ENCODE data around the gene IZUMO4. TPM values are rescaled to one million over a fixed set of nuclear protein-coding genes. Genes with fewer than 3 reads are reported as not detected.

Gene IZUMO4
- total RNA-seq, 2 experiments from 2014 or later: 15.2 to 16.6 TPM

DNA sequence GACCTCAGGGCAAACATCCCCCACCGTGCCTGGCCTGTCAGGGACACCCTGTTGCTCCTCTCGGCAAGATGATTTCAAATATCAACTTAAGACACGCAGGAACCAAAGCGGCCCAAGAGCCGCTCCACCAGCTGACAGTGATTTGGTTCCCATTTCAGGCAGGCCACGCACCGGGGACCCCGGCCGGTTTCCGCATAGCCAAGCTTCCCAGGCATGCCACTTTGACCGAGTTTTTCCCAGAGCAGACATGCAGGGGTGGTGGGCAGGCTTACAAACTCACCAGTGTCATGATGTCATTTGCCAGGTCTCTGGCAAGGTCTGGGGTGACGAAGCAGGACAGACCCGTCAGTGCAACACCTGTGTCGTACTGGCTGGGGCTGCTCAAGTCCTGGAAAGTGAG, 35.5 kb downstream of the IZUMO4 start:
- no peak for DNase-seq
- ATAC-seq: no peak
- Mint-ChIP-seq H3K27ac (no peak overlapping the region), H3K9me3 (ENCODE audit: low read depth) (no peaks in the 10 kb centered on the region), H3K36me3 (ENCODE audit: low read depth) (peaks cover 8% of the 10 kb centered on the region), H3K4me3 (no peak overlapping the region), H3K27me3 (no peaks in the 10 kb centered on the region), H3K4me1 (no peaks in the 10 kb centered on the region)
- POLR2A ChIA-PET: no interaction called here
- intact Hi-C loops (cut with DNase I, micrococcal nuclease): no loop called here
- CTCF ChIA-PET: no interaction called here

DNA sequence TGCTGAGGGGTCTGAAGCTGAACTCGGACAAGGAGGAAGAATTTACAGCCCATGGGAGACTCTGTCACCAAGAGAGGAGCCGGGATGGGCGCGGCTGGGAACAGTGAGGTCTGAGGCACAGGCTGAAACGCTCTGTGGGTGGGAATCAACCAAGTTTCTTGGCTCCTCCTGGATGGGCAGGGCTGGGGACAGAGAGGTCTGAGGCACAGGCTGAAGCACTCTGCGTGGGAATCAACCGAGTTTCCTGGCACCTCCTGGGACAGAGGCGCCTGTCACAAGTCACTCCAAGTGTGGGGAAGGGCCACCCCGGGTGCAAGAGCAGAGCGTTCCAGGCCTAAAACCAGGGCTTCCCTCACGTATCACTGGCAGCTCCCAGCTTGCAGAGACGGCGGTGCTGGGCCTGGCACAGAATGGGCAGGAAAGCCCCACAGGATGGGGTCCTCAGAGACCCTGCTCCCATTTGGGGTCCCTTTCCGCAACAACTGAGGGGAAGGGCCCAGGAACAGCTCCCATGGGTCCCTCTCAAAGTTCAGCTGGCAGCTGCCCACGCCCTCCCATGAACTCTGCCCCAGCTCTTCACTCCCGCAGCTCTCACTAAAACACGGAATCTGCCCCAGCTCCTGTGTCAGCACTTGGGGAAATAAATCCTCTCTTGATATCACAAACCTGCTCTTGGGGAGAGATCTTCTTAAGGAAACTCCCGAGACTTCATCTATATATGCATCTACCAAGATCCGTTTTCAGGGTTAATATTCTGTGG, 36.2 kb downstream of the IZUMO4 start:
- intact Hi-C loops (cut with DNase I, micrococcal nuclease): no loop called here
- Mint-ChIP-seq H3K4me1 (no peaks in the 10 kb centered on the region), H3K27ac (no peak overlapping the region), H3K27me3 (no peaks in the 10 kb centered on the region), H3K4me3 (no peak overlapping the region), H3K9me3 (ENCODE audit: low read depth) (no peaks in the 10 kb centered on the region), H3K36me3 (ENCODE audit: low read depth) (peaks cover 9% of the 10 kb centered on the region)
- ChIA-PET POLR2A (no interaction called here), CTCF (interaction anchor here (0.6 to 0.9 kb wide), 2 partner anchors 9 to 853 kb away, joined by 3 to 4 read pairs; no protein-coding TSS in a partner anchor)
- no peak for ATAC-seq
- no peak for DNase-seq

DNA sequence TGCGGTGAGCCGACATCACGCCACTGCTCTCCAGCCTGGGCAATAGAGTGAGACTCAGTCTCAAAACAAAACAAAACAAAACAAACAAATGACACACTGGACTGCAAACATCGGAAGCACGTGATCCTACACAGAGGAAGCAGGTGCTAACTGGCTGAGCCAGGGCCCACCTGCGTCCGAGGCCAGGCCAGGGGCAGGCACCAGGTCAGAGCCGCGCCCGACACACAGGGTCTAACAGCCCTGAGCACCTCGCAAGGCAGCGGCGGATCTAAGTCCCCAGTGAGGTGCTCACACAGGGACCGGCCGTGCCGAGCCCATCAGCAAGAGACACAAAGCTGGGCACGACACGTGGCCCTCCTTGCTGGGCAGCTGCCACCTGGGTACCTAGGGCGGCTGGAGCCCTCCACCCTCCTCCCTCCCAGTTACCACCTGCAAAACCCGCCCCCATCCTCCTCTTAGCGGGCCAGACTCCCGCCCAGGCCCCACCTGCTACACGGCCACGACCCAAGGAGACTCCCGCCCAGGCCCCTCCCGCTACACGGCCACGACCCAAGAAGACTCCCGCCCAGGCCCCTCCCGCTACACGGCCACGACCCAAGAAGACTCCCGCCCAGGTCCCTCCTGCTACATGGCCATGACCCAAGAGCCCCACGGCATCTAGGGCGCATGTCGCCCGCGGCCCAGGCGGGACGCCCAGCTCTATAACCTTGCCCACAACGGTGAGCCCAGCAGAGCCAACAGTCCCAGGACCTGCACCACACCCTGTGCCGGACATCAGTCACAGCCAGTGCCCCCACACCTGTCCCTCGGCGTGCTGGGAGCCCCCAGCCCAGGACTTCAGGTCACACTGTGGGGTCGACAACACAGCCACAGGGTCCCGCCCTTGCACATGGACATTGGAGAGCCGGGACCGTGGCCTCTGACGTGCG, 39.0 kb downstream of the IZUMO4 start:
- Mint-ChIP-seq H3K27me3 (no peaks in the 10 kb centered on the region), H3K4me1 (no peaks in the 10 kb centered on the region), H3K27ac (no peak overlapping the region), H3K9me3 (ENCODE audit: low read depth) (no peaks in the 10 kb centered on the region), H3K36me3 (ENCODE audit: low read depth) (peaks cover 11% of the 10 kb centered on the region), H3K4me3 (no peak overlapping the region)
- DNase-seq: no peak
- intact Hi-C loops (cut with DNase I, micrococcal nuclease): no loop called here
- POLR2A ChIA-PET: no interaction called here
- CTCF ChIA-PET: no interaction called here
- no peak for ATAC-seq

DNA sequence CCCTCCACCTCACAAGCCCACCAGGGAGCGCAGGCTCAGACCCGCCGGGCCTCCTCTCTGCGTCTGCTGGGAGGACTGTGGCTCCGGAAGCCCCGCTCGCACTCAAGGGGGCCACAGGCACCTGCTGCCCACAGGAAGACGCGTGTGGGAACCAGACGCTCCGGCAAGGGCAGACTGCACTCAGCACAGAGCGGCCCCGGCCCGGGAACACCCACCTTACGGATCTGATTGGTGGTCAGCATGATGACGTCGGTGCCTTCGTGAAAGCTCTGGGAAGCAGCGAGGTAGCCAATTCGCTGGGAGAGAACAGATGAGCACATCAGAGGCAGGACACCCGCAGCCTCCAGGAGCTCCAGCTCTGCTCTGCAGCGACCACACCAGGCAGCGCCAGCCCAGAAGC, 40.1 kb downstream of the IZUMO4 start:
- Mint-ChIP-seq H3K4me1 (no peaks in the 10 kb centered on the region), H3K27ac (no peak overlapping the region), H3K27me3 (no peaks in the 10 kb centered on the region), H3K9me3 (ENCODE audit: low read depth) (no peaks in the 10 kb centered on the region), H3K36me3 (ENCODE audit: low read depth) (peaks cover 16% of the 10 kb centered on the region), H3K4me3 (no peak overlapping the region)
- intact Hi-C loops (cut with DNase I, micrococcal nuclease): no loop called here
- CTCF ChIA-PET: no interaction called here
- DNase-seq (no peak), ATAC-seq (no peak)
- POLR2A ChIA-PET: no interaction called here

DNA sequence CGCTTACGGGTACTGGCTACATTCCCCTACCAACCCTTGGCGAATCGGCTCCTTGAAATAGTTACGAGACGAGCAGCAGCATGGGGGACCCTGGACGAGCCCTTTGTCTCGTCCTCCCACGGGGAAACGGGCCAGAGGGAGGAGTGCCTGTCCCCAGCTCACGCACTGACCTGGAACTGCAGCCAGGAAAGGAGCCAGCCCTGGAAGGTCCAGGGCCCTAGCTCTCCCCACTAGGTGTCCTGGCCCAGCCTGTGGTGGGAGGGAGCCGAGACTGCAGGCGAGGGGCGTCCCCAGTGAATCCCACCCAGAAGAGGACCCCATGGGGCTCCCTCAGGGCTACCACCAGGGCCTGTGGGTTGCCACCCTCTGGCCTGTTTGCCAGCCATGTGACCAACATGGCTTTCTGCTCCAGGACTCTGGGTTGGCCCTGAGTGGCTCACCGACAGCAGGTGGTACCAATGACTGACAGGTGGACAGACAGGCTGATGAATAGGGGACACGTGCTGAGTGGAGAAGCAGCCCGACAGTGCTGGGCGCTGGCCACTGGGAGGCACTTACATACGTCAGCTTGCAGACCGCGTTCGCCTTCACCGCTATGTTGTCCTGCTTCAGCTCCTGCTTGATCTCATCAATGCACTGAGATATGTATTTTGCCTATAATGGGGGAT, 41.5 kb downstream of the IZUMO4 start:
- intact Hi-C loops (cut with DNase I, micrococcal nuclease): no loop called here
- CTCF ChIA-PET: interaction anchor here (0.6 kb wide), 1 partner anchor 123 kb away, joined by 3 read pairs; no protein-coding TSS in a partner anchor
- Mint-ChIP-seq H3K27me3 (no peaks in the 10 kb centered on the region), H3K27ac (no peak overlapping the region), H3K4me1 (no peaks in the 10 kb centered on the region), H3K9me3 (ENCODE audit: low read depth) (no peaks in the 10 kb centered on the region), H3K36me3 (ENCODE audit: low read depth) (peaks cover 14% of the 10 kb centered on the region), H3K4me3 (no peak overlapping the region)
- POLR2A ChIA-PET: no interaction called here
- ATAC-seq (no peak), DNase-seq (no peak)

DNA sequence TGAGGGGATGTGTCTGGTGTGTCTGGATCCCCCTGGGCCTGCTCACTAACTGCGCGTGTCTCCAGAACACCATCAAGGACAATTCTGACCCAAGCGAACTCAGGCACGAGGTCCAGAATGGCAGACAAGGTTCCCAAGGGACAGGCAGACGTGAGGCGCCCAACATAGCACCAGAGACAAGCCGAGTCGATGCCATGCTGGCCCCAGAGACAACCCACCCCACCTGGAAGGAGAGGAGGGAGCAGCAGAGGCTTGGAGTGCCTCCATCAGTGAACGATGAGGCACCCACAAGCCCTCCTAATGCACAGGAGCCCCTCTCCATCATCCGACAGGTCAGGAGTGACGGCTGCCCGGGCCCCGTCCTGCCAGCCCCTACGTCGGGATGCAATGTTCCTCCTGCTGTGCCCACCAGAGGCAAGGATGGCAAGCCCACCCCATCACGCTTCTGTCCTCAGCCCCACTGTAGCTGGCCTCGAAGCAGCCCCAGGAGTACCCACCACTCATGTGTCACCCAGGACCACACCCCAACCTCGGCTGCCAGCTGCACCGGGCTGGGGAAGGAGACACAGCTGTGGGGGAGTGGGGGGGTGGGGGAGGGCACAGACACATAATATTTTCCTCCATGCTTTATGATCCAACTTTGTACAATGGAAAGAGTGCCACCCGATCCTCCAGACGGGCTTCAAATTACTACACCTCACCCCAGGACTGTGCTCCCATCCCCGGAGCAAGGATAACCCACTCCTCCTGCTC, 42.8 kb downstream of the IZUMO4 start:
- POLR2A ChIA-PET: no interaction called here
- Mint-ChIP-seq H3K27me3 (no peaks in the 10 kb centered on the region), H3K4me1 (no peaks in the 10 kb centered on the region), H3K36me3 (ENCODE audit: low read depth) (peaks cover 12% of the 10 kb centered on the region), H3K9me3 (ENCODE audit: low read depth) (no peaks in the 10 kb centered on the region), H3K27ac (no peak overlapping the region), H3K4me3 (no peak overlapping the region)
- intact Hi-C loops (cut with DNase I, micrococcal nuclease): no loop called here
- ATAC-seq (no peak), DNase-seq (no peak)
- CTCF ChIA-PET: no interaction called here

DNA sequence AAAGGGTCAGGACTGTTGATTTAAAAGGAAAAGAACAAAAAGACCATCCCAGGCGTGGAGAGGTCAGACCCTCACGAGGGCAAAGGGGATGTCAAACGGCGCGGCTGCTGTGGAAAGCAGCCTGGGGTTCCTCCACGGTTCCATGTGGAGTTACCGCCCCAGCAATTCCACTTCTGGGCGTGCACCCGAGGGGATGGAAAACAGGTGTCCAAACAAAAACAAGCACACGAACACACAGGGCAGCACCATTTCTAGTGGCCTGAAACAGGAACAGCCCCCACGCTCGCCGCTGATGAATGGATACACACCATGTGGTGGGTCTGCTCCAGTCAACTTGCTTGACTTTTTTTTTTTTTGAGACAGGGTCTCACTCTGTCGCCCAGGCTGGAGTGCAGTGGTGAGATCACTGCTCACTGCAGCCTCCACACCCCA, 43.4 kb downstream of the IZUMO4 start:
- ChIA-PET POLR2A (no interaction called here), CTCF (no interaction called here)
- no peaks in the 10 kb centered on the region for H3K9me3 Mint-ChIP-seq (ENCODE audit: low read depth)
- H3K36me3 Mint-ChIP-seq (ENCODE audit: low read depth): peaks cover 12% of the 10 kb centered on the region
- H3K27me3 Mint-ChIP-seq: no peaks in the 10 kb centered on the region
- no peak overlapping the region for H3K4me3 Mint-ChIP-seq
- no peak for DNase-seq
- intact Hi-C loops (cut with DNase I, micrococcal nuclease): no loop called here
- H3K4me1 Mint-ChIP-seq: peaks cover 4% of the 10 kb centered on the region
- H3K27ac Mint-ChIP-seq: no peak overlapping the region
- ATAC-seq: no peak

DNA sequence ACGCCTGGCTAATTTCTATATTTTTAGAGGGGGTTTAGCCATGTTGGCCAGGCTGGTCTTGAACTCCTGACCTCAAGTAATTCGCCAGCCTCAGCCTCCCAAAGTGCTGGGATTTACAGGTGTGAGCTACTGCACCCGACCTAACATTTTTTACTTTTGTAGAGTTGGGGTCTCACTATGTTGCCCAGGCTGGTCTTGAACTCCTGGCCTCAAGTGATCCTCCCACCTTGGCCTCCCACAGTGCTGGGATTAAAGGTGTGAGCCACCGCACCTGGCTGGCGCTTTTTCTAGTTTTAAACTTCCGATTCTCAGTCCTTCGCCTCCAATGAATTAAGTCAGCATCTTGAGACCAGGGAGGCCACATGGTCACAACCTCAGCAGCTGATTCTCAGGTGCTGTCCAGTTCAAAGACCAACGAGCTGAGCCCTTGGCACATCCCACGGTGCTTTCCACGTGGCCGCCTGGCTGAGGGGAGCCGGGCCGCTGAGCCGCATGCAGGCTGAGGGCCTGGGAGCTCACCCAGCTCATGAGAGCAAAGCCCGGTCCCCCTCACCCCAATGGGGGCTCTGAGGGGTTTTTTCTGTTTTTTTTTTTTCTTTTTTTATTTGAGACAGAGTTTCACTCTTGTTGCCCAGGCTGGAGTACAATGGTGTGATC, 45.6 kb downstream of the IZUMO4 start:
- ChIA-PET POLR2A (no interaction called here), CTCF (no interaction called here)
- no peak for ATAC-seq
- Mint-ChIP-seq H3K4me1 (peaks cover 19% of the 10 kb centered on the region), H3K27me3 (no peaks in the 10 kb centered on the region), H3K36me3 (ENCODE audit: low read depth) (peaks cover 7% of the 10 kb centered on the region), H3K27ac (no peak overlapping the region), H3K4me3 (no peak overlapping the region), H3K9me3 (ENCODE audit: low read depth) (no peaks in the 10 kb centered on the region)
- DNase-seq: no peak
- intact Hi-C loops (cut with DNase I, micrococcal nuclease): no loop called here

DNA sequence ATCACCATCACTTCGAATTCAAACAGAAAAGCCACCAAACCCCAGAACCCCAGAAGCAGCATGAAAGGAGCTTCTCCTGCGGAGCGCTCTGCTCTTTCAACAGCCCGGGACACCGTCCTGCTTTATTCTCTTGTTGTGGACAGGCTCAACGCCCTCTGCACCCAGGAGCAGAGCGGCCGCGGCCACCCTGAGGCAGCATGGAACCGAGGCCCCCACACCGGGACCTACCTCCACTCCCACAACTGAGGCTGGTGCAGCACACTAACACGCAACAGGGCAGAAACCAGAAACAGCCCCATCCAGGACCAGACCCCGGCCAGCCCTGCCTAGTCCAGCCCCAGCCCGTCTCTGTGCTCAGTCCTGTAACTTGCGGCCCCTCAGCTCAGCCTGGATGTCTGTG, 47.5 kb downstream of the IZUMO4 start:
- H3K4me1 Mint-ChIP-seq: peaks cover 34% of the 10 kb centered on the region
- CTCF ChIA-PET: no interaction called here
- POLR2A ChIA-PET: no interaction called here
- H3K36me3 Mint-ChIP-seq (ENCODE audit: low read depth): peaks cover 12% of the 10 kb centered on the region
- intact Hi-C loops (cut with DNase I, micrococcal nuclease): no loop called here
- H3K4me3 Mint-ChIP-seq: no peak overlapping the region
- DNase-seq (no peak), ATAC-seq (no peak)
- H3K27ac Mint-ChIP-seq: no peak overlapping the region
- H3K27me3 Mint-ChIP-seq: no peaks in the 10 kb centered on the region
- H3K9me3 Mint-ChIP-seq (ENCODE audit: low read depth): no peaks in the 10 kb centered on the region

DNA sequence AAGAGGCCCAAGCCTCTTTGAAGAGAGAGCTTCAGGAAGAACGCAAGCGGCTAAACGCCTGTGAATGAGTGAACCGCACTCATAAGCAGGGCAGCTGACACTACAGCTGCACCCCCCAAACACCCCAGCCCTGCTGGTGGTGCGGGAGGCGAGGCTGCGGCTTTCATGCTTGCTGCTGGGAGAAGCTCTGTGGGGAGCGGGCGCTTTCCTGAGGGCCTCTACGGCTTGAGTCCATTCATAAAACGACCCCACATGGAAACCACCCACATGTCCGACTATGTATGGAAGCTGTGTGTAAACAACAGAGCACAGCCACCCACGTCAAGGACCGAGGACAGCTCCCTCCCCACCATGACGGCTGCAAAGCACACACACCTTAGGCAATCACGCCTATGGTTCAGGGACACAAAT, 49.1 kb downstream of the IZUMO4 start:
- POLR2A ChIA-PET: no interaction called here
- CTCF ChIA-PET: interaction anchor here (0.6 to 1.1 kb wide), 3 partner anchors 10 to 468 kb away, joined by 3 read pairs; no protein-coding TSS in a partner anchor
- Mint-ChIP-seq H3K9me3 (ENCODE audit: low read depth) (no peaks in the 10 kb centered on the region), H3K4me1 (peaks cover 46% of the 10 kb centered on the region), H3K4me3 (no peak overlapping the region), H3K27ac (no peak overlapping the region), H3K27me3 (no peaks in the 10 kb centered on the region), H3K36me3 (ENCODE audit: low read depth) (peaks cover 17% of the 10 kb centered on the region)
- ATAC-seq (no peak), DNase-seq (peak; percentile 44)
- intact Hi-C loops (cut with DNase I, micrococcal nuclease): loop anchor here in 1 of 2 experiments (5.0 kb wide), 1 partner anchor 129 kb away; the partner anchor contains the start of gene BTBD2

Measured in activated CD4-positive, alpha-beta T cell treated with anti-CD3 and anti-CD28 coated beads for 36 hours (primary cell).